ENCODE measurements around the gene ZNF789. TPM values are rescaled to one million over a fixed set of nuclear protein-coding genes. Genes with fewer than 3 reads are reported as not detected.
A peak's percentile ranks its signal among the peaks of the same experiment; 100 is the strongest.

ZNF789 gene
- total RNA-seq, 1 experiment from 2014 or later = 15.1 TPM

DNA sequence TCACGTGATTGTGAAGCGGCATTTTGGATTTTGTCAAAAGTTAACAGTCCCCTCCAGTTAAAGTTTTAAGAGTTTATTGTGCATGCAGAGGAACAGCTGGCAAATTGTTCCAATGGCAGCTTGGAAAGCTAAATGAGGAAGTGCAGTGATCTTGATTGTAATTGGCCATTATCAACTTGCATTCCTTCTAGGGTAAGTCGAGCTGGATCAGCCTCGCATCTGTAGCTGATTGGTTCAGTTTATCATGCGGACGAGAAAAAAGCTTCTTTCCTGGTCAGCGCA, 566 bp downstream of the ZNF789 start:
- Histone ChIP-seq H4K91ac (ENCODE audit: insufficient read length, low read depth, low read length) (no peak overlapping the region), H3K14ac (ENCODE audit: insufficient read depth, low read length) (peak overlapping the region; percentile 2; the same call in 1 of the 2 replicates), H2BK120ac (ENCODE audit: low read depth, low read length, poor library complexity, severe bottlenecking) (no peak overlapping the region), H3K27me3 (ENCODE audit: insufficient read depth, low read length) (no peaks in the 10 kb centered on the region), H3K4ac (ENCODE audit: low read depth, low read length) (no peak overlapping the region), H3K27ac (ENCODE audit: insufficient read length, low read depth, low read length) (no peak overlapping the region), H3K4me1 (ENCODE audit: insufficient read depth, low read length) (no peaks in the 10 kb centered on the region; the same call in 1 of the 2 replicates), H4K5ac (ENCODE audit: insufficient read length, low read depth, low read length) (no peak overlapping the region), H2BK20ac (ENCODE audit: low read depth, low read length, poor library complexity, severe bottlenecking) (no peak overlapping the region), H2AK5ac (ENCODE audit: insufficient read length, low read length) (no peak overlapping the region), H2AFZ (ENCODE audit: low read length) (no peak overlapping the region), H2BK15ac (ENCODE audit: low read depth, low read length) (no peak overlapping the region), H3K4me2 (ENCODE audit: insufficient read depth, insufficient read length, low read length) (peak overlapping the region; percentile 94), H3K23ac (ENCODE audit: insufficient read length, low read depth, low read length) (no peak overlapping the region), H3T11ph (ENCODE audit: low read length) (no peak overlapping the region), H2BK5ac (ENCODE audit: insufficient read length, low read length) (no peak overlapping the region), H4K8ac (replicated peaks; ENCODE audit: insufficient read length, low read depth, low read length) (no peak overlapping the region), H3K9ac (ENCODE audit: extremely low read depth, insufficient read length, low read length) (peak overlapping the region; percentile 80), H3K79me1 (ENCODE audit: insufficient read depth, low read depth, low read length, poor library complexity, severe bottlenecking) (peaks cover 12% of the 10 kb centered on the region), H3K23me2 (ENCODE audit: insufficient read length, low read depth, low read length, poor library complexity, severe bottlenecking) (peaks cover 5% of the 10 kb centered on the region), H4K20me1 (ENCODE audit: control insufficient read depth, insufficient read depth, insufficient read length) (no peaks in the 10 kb centered on the region), H3K56ac (ENCODE audit: insufficient read length, low read depth, low read length) (no peak overlapping the region), H3K79me2 (ENCODE audit: insufficient read depth, low read length) (peaks cover 17% of the 10 kb centered on the region; the same call in 1 of the 2 replicates), H3K9me3 (ENCODE audit: control insufficient read depth, low read depth, low read length) (no peaks in the 10 kb centered on the region), H2BK12ac (ENCODE audit: insufficient read length, low read depth, low read length) (no peak overlapping the region), H3K18ac (ENCODE audit: insufficient read length, low read depth, low read length) (no peak overlapping the region)
- H3K9me3 Mint-ChIP-seq = no peaks in the 10 kb centered on the region; a peak in 1 of 5 replicates
- DNase-seq = no peak
- no CpG with 5 or more reads among the region's 7 CpGs for WGBS (ENCODE audit: extremely low coverage, insufficient read length, low lambda C conversion rate)
- H3K27ac Mint-ChIP-seq = peak overlapping the region; percentile 83 to 99 (median 90); a peak in 6 of 7 replicates
- H3K4me1 Mint-ChIP-seq = peaks cover 10 to 24% of the 10 kb centered on the region in 2 experiments
- H3K36me3 Mint-ChIP-seq (ENCODE audit: insufficient read depth in 1 of 3, low read depth in 3 of 3) = peaks cover 8 to 18% (median 12%) of the 10 kb centered on the region in 3 experiments
- H3K27me3 Mint-ChIP-seq (ENCODE audit: low read depth) = peaks cover 2% of the 10 kb centered on the region
- TF ChIP-seq, protein P1, sequence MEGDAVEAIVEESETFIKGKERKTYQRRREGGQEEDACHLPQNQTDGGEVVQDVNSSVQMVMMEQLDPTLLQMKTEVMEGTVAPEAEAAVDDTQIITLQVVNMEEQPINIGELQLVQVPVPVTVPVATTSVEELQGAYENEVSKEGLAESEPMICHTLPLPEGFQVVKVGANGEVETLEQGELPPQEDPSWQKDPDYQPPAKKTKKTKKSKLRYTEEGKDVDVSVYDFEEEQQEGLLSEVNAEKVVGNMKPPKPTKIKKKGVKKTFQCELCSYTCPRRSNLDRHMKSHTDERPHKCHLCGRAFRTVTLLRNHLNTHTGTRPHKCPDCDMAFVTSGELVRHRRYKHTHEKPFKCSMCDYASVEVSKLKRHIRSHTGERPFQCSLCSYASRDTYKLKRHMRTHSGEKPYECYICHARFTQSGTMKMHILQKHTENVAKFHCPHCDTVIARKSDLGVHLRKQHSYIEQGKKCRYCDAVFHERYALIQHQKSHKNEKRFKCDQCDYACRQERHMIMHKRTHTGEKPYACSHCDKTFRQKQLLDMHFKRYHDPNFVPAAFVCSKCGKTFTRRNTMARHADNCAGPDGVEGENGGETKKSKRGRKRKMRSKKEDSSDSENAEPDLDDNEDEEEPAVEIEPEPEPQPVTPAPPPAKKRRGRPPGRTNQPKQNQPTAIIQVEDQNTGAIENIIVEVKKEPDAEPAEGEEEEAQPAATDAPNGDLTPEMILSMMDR (conservative IDR thresholded peaks at IDR 0.05) = no peak
- H3K4me3 Mint-ChIP-seq = peak overlapping the region; percentile 96

Data from H9 (cell line).